IPS-15b (cell line): ENCODE measurements around the gene OSBPL9.
"Not testable (repeated sequence)": the region's sequence is repeated elsewhere in the genome, so short reads cannot be mapped to it uniquely, and the experiment has no call there.

ENCODE experiments used
- H3K27me3 ChIP-seq: one replicate; pipeline ENCODE4 v1.6.1; 2013; ENCODE audit warnings: low read length; ENCODE audit not compliant: control insufficient read depth, insufficient read depth
- H3K36me3 ChIP-seq: one replicate; pipeline ENCODE4 v1.6.1; 2013; ENCODE audit warnings: low read length; ENCODE audit not compliant: control insufficient read depth, insufficient read depth
- H3K4me1 ChIP-seq: one replicate; pipeline ENCODE4 v1.6.1; 2013; ENCODE audit warnings: mild to moderate bottlenecking, low read length; ENCODE audit not compliant: control insufficient read depth, insufficient read depth
- H3K4me3 ChIP-seq: one replicate; pipeline ENCODE4 v1.5.1; 2013; ENCODE audit warnings: low read depth, low read length
- H3K9ac ChIP-seq: one replicate; pipeline ENCODE4 v1.6.1; 2013; ENCODE audit warnings: low read depth, mild to moderate bottlenecking, low read length
- H3K9me3 ChIP-seq: one replicate; pipeline ENCODE4 v1.6.1; 2013; ENCODE audit warnings: mild to moderate bottlenecking, low read length; ENCODE audit not compliant: control insufficient read depth, insufficient read depth

Gene OSBPL9

DNA sequence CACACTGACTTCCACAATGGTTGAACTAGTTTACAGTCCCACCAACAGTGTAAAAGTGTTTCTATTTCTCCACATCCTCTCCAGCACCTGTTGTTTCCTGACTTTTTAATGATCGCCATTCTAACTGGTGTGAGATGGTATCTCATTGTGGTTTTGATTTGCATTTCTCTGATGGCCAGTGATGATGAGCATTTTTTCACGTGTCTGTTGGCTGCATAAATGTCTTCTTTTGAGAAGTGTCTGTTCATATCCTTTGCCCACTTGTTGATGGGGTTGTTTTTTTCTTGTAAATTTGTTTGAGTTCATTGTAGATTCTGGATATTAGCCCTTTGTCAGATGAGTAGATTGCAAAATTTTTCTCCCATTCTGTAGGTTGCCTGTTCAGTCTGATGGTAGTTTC, 85.3 kb downstream of the OSBPL9 start:
- not testable (repeated sequence) for H3K36me3 ChIP-seq, H3K9me3 ChIP-seq, H3K27me3 ChIP-seq, H3K4me3 ChIP-seq, H3K4me1 ChIP-seq, H3K9ac ChIP-seq

DNA sequence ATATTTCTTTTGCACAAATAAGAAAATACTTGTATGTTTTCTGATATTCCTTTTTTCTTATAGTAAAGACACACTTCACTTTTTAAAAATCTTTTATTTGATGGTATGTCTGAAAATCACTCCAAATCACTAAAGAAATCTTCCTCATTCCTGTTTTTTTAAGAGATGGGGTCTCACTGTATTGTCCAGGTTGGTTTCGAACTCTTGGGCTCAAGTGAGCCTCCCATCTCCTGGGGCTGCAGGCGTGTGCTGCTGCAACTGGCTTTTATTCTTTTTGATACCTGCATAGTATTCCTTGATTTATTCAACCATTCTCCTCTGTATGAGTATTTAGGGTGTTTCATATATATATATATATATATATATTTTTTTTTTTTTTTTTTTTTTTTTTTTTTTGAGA, 88.1 kb downstream of the OSBPL9 start:
- H3K36me3 ChIP-seq = no peaks in the 10 kb centered on the region
- H3K27me3 ChIP-seq = no peaks in the 10 kb centered on the region
- H3K4me3 ChIP-seq = no peak overlapping the region
- no peaks in the 10 kb centered on the region for H3K4me1 ChIP-seq
- H3K9ac ChIP-seq = no peak overlapping the region
- H3K9me3 ChIP-seq = no peaks in the 10 kb centered on the region

DNA sequence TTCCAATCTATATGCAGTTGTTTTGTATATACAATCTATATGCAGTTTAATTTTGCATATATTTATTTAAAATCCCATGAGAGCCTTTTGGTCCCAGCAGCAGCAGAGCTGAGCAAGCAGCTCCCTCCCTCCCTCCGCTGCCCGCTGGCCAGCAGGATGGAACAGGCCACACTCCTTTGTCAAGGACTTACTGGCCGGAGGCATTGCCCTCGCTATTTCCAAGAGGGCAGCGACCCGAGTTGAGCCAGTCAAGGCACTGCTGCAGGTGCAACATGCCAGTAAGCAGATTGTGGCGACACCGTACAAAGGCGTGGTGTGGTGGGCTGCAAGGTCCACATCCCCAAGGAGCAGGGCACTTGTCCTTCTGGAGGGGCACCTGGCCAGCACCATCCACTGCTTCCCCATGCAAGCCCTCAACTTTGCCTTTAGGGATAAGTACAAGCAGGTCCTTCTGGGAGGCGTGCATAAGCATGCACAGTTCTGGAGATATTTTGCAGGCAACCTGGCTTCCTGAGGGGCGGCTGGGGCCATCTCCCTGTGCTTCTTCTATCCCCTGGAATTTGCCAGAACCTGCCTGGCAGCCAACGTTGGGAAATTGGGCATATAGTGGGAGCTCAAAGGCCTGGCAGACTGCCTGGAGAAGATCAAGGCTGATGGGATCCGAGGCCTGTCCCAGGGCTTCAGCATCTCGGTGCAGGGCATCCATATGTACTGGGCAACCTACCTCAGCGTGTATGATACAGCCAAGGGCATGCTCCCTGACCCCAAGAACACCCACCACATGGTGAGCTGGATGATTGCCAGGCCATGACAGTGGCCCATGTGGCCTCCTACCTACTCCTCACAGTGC, 92.2 kb downstream of the OSBPL9 start:
- Histone ChIP-seq H3K9ac (no peak overlapping the region), H3K9me3 (no peaks in the 10 kb centered on the region), H3K27me3 (no peaks in the 10 kb centered on the region), H3K4me3 (no peak overlapping the region), H3K4me1 (no peaks in the 10 kb centered on the region), H3K36me3 (no peaks in the 10 kb centered on the region)

DNA sequence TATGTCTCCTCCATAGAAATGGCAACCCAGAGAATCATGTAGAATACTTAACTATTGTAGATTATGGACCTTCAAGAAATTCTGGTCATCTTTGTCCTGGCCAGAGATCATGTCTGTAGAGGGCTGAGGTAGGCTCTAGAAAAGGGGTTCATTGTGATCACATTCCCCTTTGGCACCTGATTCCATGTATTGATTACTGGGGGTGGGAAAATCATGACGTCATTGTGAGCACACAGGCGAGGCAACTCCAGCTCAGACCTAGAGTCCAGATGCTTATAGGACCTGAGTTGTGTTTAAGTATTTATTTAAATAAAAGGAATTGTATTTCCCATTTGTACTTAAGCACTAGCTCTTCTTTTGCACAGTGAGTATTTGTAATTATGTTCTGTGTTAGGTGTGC, 93.1 kb downstream of the OSBPL9 start:
- no peaks in the 10 kb centered on the region for H3K27me3 ChIP-seq
- no peak overlapping the region for H3K9ac ChIP-seq
- no peak overlapping the region for H3K4me3 ChIP-seq
- no peaks in the 10 kb centered on the region for H3K9me3 ChIP-seq
- H3K4me1 ChIP-seq = no peaks in the 10 kb centered on the region
- H3K36me3 ChIP-seq = no peaks in the 10 kb centered on the region

DNA sequence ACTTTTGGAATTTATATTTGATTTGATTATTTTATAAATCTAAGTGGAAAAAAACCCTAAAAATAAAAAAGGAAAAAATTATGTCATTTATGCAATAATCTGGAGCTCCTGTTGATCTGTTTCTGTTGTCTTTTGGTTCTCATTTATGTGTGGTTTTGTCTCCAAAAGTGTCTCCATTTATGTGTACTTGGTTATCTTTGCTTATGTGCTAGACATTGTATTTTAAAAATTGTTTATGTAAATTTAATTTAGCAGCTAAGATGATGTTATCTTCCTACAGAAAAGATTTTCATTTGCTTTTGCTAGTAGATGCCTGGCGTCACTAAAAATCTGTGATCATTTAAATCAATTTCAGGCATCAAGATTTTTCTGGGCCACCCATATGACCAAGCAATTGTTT, 95.7 kb downstream of the OSBPL9 start:
- Histone ChIP-seq H3K36me3 (no peaks in the 10 kb centered on the region), H3K4me1 (no peaks in the 10 kb centered on the region), H3K4me3 (no peak overlapping the region), H3K9me3 (no peaks in the 10 kb centered on the region), H3K27me3 (no peaks in the 10 kb centered on the region), H3K9ac (no peak overlapping the region)

DNA sequence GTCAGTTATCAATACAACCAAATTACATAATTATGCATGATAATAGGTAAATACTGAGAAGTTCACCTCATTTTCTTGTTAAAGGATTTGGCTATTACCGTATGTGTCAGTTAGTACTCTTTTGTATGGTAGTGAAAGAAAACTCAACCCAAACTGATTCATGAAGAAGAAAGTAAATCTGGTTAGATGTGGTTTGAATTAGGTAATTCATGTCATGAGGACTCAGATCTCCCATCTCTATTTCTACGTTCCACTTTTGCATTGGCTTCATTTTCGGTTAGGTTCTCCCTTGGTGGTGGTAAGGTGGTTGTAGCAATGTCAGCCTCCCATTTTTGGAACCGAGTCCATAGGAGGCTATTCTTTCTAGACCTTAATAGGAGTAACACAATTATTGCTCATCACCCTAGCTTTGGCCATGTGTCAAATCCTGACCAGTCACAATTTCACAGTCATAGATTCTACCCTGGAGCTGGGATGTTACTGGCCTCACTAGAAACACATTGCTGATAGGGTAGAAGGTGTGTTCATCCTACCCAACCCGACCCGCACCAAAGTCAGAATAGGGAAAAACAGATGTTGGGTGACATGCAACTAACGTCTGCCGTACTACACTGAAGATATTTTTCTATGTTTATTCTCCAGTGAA, 97.6 kb downstream of the OSBPL9 start:
- Histone ChIP-seq H3K4me3 (no peak overlapping the region), H3K9ac (no peak overlapping the region), H3K9me3 (no peaks in the 10 kb centered on the region), H3K4me1 (no peaks in the 10 kb centered on the region), H3K36me3 (no peaks in the 10 kb centered on the region), H3K27me3 (no peaks in the 10 kb centered on the region)

DNA sequence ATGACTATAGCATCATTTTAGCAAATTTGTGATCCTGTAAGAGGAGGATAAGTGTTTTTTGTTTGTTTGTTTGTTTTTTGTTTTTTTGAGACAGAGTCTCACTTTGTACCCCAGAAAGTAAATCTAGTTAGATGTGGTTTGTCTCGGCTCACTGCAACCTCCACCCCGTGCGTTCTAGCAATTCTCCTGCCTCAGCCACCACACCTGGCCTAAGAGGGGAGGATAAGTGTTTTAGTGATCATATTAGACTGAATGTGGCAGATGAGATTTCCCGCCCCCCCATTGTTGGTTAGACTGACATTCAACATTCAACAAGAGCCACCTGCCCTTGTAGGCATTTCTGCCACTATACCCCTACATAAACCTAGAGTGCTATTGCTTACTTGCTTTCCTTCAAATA, 98.5 kb downstream of the OSBPL9 start:
- no peaks in the 10 kb centered on the region for H3K9me3 ChIP-seq
- no peaks in the 10 kb centered on the region for H3K4me1 ChIP-seq
- H3K27me3 ChIP-seq = no peaks in the 10 kb centered on the region
- no peak overlapping the region for H3K9ac ChIP-seq
- no peaks in the 10 kb centered on the region for H3K36me3 ChIP-seq
- no peak overlapping the region for H3K4me3 ChIP-seq

DNA sequence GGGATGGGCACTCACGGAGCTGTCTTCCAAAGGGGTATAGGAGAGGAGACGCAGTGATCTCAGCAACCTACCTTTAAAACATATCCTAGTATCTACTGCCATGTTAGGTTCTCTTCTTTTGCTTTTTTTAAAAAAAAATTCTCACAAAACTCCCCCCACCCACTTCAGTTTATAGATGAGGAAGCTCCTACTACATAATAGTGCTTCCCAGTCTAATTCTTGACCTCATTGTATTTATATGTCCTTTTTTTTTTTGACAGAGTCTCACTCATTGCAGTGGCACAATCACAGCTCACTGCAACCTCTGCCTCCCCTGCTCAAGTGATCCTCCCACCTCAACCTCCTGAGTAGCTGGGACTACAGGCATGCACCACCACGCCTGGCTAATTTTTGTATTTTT, 99.9 kb downstream of the OSBPL9 start:
- no peaks in the 10 kb centered on the region for H3K4me1 ChIP-seq
- no peak overlapping the region for H3K9ac ChIP-seq
- no peaks in the 10 kb centered on the region for H3K36me3 ChIP-seq
- H3K9me3 ChIP-seq = no peaks in the 10 kb centered on the region
- no peak overlapping the region for H3K4me3 ChIP-seq
- H3K27me3 ChIP-seq = no peaks in the 10 kb centered on the region

DNA sequence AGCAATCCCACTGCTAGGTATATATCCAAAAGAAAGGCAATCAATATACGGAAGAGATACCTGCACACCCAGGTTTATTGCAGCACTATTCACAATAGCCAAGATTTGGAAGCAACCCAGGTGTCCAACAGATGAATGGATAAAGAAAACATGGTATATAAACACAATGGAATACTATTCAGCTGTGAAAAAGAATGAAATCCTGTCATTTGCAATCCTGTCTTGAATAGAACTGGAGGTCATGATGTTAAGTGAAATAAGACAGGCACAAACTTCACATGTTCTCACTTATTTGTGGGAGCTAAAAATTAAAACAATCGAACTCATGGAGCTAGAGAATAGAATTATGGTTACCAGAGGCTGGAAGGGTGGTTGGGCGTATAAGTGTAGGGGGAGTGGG, 101.0 kb downstream of the OSBPL9 start:
- Histone ChIP-seq H3K9me3 (no peaks in the 10 kb centered on the region), H3K4me3 (no peak overlapping the region), H3K4me1 (no peaks in the 10 kb centered on the region), H3K27me3 (no peaks in the 10 kb centered on the region), H3K36me3 (no peaks in the 10 kb centered on the region), H3K9ac (no peak overlapping the region)

DNA sequence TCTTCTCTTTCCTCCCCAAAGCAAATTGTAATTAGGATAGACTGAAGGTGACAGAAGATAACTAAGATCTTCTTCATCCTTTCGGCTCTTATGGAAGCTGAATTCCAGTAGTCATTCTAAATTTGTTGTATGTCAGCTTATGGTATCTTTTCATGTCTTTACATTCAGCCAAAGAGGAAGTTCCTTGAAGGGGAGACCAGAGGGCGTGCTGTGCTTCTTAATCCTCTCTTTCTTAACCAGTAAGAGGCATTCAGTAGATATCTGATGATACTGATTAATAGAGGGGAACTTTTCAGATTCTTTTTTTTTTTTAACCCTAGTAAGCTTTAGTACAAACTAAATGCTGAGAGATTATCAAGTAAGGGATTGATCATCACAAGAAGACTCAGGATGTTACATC, 102.3 kb downstream of the OSBPL9 start:
- no peaks in the 10 kb centered on the region for H3K36me3 ChIP-seq
- no peaks in the 10 kb centered on the region for H3K9me3 ChIP-seq
- no peaks in the 10 kb centered on the region for H3K27me3 ChIP-seq
- H3K4me3 ChIP-seq = no peak overlapping the region
- H3K4me1 ChIP-seq = no peaks in the 10 kb centered on the region
- H3K9ac ChIP-seq = no peak overlapping the region

DNA sequence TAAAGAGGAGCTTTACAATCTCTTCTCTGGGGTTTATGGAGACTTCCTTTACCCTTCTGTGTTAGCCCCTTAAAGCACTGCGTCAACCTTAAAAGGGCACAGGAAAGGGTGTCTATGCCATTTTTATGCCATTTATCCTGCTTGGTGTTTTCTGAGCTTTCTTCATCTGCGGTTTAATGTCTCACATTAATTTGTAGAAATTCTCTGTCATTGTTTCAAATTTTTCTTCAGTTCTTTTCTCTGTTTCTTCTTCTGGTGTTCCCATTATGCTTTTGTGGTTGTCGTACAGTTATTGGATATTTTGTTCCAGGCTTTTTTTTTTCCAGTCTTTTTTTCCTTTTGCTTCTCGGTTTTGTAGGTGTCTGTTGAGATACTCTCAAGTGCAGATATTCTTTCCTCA, 107.9 kb downstream of the OSBPL9 start:
- no peaks in the 10 kb centered on the region for H3K36me3 ChIP-seq
- H3K9ac ChIP-seq = no peak overlapping the region
- peaks cover 2% of the 10 kb centered on the region for H3K4me1 ChIP-seq
- H3K4me3 ChIP-seq = no peak overlapping the region
- no peaks in the 10 kb centered on the region for H3K9me3 ChIP-seq
- H3K27me3 ChIP-seq = no peaks in the 10 kb centered on the region

DNA sequence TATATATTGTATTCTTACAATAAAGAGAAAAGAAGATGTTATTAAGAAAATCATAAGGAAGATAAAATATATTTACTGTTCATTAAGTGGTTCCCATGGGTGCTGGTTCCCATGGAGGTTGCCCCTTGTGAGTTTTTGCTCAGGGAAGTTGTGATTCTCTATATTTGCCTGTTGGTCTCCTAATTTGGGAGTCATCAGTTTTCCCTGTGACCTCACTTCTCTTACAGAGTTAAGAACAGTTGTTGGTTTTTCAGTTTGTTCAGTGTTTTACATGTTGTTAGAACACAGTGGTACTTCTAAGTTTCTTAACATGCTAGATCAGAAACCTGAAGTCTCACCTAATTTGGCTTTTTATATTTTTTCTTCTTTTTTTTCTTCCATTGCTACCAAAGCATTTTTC, 109.2 kb downstream of the OSBPL9 start:
- H3K27me3 ChIP-seq = no peaks in the 10 kb centered on the region
- H3K36me3 ChIP-seq = no peaks in the 10 kb centered on the region
- no peak overlapping the region for H3K4me3 ChIP-seq
- H3K4me1 ChIP-seq = peaks cover 4% of the 10 kb centered on the region
- no peak overlapping the region for H3K9ac ChIP-seq
- H3K9me3 ChIP-seq = no peaks in the 10 kb centered on the region
